ENCODE results near the gene MGAT2. TPM values are rescaled to one million over a fixed set of nuclear protein-coding genes. Genes with fewer than 3 reads are reported as not detected.
"Not testable (repeated sequence)": the region's sequence is repeated elsewhere in the genome, so short reads cannot be mapped to it uniquely, and the experiment has no call there.

Gene MGAT2
- total RNA-seq, 1 experiment from 2014 or later, result 105 TPM

GRCh38 chr14:49612251-49612650 lies 8.3 kb upstream of the MGAT2 start:
- DNase-seq (ENCODE audit: low read depth), result no peak

- DNase-seq (ENCODE audit: low read depth), result no peak
Observed at GRCh38 chr14:49612671-49613070, 7.9 kb upstream of the MGAT2 start.

GRCh38 chr14:49614196-49614595 lies 6.4 kb upstream of the MGAT2 start:
- no peak for DNase-seq (ENCODE audit: low read depth)

- DNase-seq (ENCODE audit: low read depth), result no peak
Observed at GRCh38 chr14:49615776-49616175, 4.8 kb upstream of the MGAT2 start.

GRCh38 chr14:49617852-49618519 lies 2.6 kb upstream of the MGAT2 start:
- no peak for DNase-seq (ENCODE audit: low read depth)

GRCh38 chr14:49619273-49619672 lies 1.3 kb upstream of the MGAT2 start:
- DNase-seq (ENCODE audit: low read depth), result not testable (repeated sequence)

- DNase-seq (ENCODE audit: low read depth), result no peak
Observed at GRCh38 chr14:49619730-49620129, 869 bp upstream of the MGAT2 start.

GRCh38 chr14:49621114-49621881 lies 699 bp downstream of the MGAT2 start:
- DNase-seq (ENCODE audit: low read depth), result peak; percentile 64

- DNase-seq (ENCODE audit: low read depth), result no peak
Observed at GRCh38 chr14:49622022-49622607, 1.5 kb downstream of the MGAT2 start.

- no peak for DNase-seq (ENCODE audit: low read depth)
Observed at GRCh38 chr14:49623387-49623786, 2.8 kb downstream of the MGAT2 start.

GRCh38 chr14:49623941-49624839 lies 3.6 kb downstream of the MGAT2 start:
- DNase-seq (ENCODE audit: low read depth), result no peak

- DNase-seq (ENCODE audit: low read depth), result peak; percentile 93
Observed at GRCh38 chr14:49633640-49634546, 13.3 kb downstream of the MGAT2 start.

- peak; percentile 73 for DNase-seq (ENCODE audit: low read depth)
Observed at GRCh38 chr14:49634547-49635334, 14.1 kb downstream of the MGAT2 start, which contains the start of gene DNAAF2. Gene DNAAF2 (minus strand): TSS chr14:49635244. CDS start chr14:49635149, 95 bp downstream.

GRCh38 chr14:49636866-49637265 lies 16.3 kb downstream of the MGAT2 start:
- no peak for DNase-seq (ENCODE audit: low read depth)

GRCh38 chr14:49637534-49638078 lies 17.0 kb downstream of the MGAT2 start:
- DNase-seq (ENCODE audit: low read depth), result no peak

- DNase-seq (ENCODE audit: low read depth), result no peak
Observed at GRCh38 chr14:49640540-49641417, 20.2 kb downstream of the MGAT2 start.

- DNase-seq (ENCODE audit: low read depth), result peak; percentile 44
Observed at GRCh38 chr14:49641697-49642129, 21.1 kb downstream of the MGAT2 start.

- DNase-seq (ENCODE audit: low read depth), result no peak
Observed at GRCh38 chr14:49642163-49642562, 21.6 kb downstream of the MGAT2 start.

Measured in LHCN-M2 (cell line).